MCF 10A (cell line): Measurements from ENCODE around the gene TOR3A. TPM values are rescaled to one million over a fixed set of nuclear protein-coding genes. Genes with fewer than 3 reads are reported as not detected.
A peak's percentile ranks its signal among the peaks of the same experiment; 100 is the strongest.

ENCODE experiments used
- BruUV-seq: library from RNA; stranded (reverse); fragments of 400-500 nt; replicated peaks from 2 replicates; lab custom pipeline; 2021; lab: Mats Ljungman, UMichigan
- CTCF ChIA-PET: fragments of 300-600 bp; sonication (Branson Sonifier 250); formaldehyde crosslinking; extraction: SDS; loops from one replicate; lab custom pipeline; 2021; ENCODE audit warnings: antibody characterized with exemption, inconsistent platforms; lab: Yijun Ruan, JAX
- POLR2A ChIA-PET: fragments of 300-600, 350-650 bp; sonication (Branson Sonifier 250); formaldehyde crosslinking; extraction: SDS; loops from one replicate; lab custom pipeline; 2020; ENCODE audit warnings: antibody characterized with exemption, inconsistent platforms; lab: Yijun Ruan, JAX
- DNase-seq: peaks from one replicate; pipeline ENCODE4 v3.0.0-alpha.2; 2018; ENCODE audit not compliant: unreplicated experiment
- H3K27ac Mint-ChIP-seq: one replicate; pipeline ENCODE4 v1.8.0; 2022; ENCODE audit warnings: mild to moderate bottlenecking, low read depth, mixed read lengths; ENCODE audit not compliant: unreplicated experiment
- H3K27me3 Mint-ChIP-seq: one replicate; pipeline ENCODE4 v1.8.0; 2022; ENCODE audit warnings: mixed read lengths; ENCODE audit not compliant: insufficient read depth, unreplicated experiment
- H3K36me3 Mint-ChIP-seq: one replicate; pipeline ENCODE4 v1.8.0; 2022; ENCODE audit warnings: mild to moderate bottlenecking, moderate library complexity, mixed read lengths; ENCODE audit not compliant: insufficient read depth, unreplicated experiment
- H3K4me1 Mint-ChIP-seq: one replicate; pipeline ENCODE4 v1.8.0; 2022; ENCODE audit warnings: mixed read lengths; ENCODE audit not compliant: insufficient read depth, unreplicated experiment
- H3K4me3 Mint-ChIP-seq: one replicate; pipeline ENCODE4 v1.8.0; 2022; ENCODE audit warnings: mild to moderate bottlenecking, moderate library complexity, mixed read lengths; ENCODE audit not compliant: unreplicated experiment
- H3K9me3 Mint-ChIP-seq: one replicate; pipeline ENCODE4 v1.8.0; 2022; ENCODE audit warnings: mixed read lengths; ENCODE audit not compliant: unreplicated experiment
- CTCF ChIP-seq: fragments of 200-600 bp; IDR thresholded peaks from one replicate; pipeline ENCODE4 v1.8.0; 2022; ENCODE audit warnings: antibody characterized with exemption, mild to moderate bottlenecking; ENCODE audit not compliant: unreplicated experiment
- intact Hi-C: fragments of 100-400 bp; cut with micrococcal nuclease; formaldehyde crosslinking; loops from 2 replicates; pipeline ENCODE4 v1.14.1; 2022
- total RNA-seq: library from RNA; stranded (reverse); gene quantifications from 2 replicates; pipeline ENCODE4 v1.2.3, GENCODE V29; 2022

Gene TOR3A
- total RNA-seq, 1 experiment from 2014 or later, result 31.3 TPM

GRCh38 chr1:179119513-179119912, 37.6 kb downstream of the TOR3A start:
- CTCF ChIA-PET, result interaction anchor here (0.6 to 7.4 kb wide), 27 partner anchors 8 to 955 kb away, joined by 3 to 90 read pairs (median 11); partner anchors contain the start of gene SOAT1
- no peaks in the 10 kb centered on the region for H3K27me3 Mint-ChIP-seq
- H3K4me1 Mint-ChIP-seq, result peaks cover 7% of the 10 kb centered on the region
- no peaks in the 10 kb centered on the region for H3K9me3 Mint-ChIP-seq
- no peak overlapping the region for H3K27ac Mint-ChIP-seq
- peaks cover 100% of the 10 kb centered on the region for H3K36me3 Mint-ChIP-seq
- no peak for TF ChIP-seq CTCF
- no peak overlapping the region for H3K4me3 Mint-ChIP-seq
- POLR2A ChIA-PET, result interaction anchor here (0.7 to 2.6 kb wide), 3 partner anchors 9 to 37 kb away, joined by 3 to 11 read pairs (median 8); partner anchors contain the start of gene TOR3A
- no TSS peak for BruUV-seq
- no peak for DNase-seq
- intact Hi-C loops, result no loop called here

GRCh38 chr1:179120736-179121135, 38.9 kb downstream of the TOR3A start:
- peak overlapping the region; percentile 82 for H3K27ac Mint-ChIP-seq
- no peaks in the 10 kb centered on the region for H3K27me3 Mint-ChIP-seq
- TF ChIP-seq CTCF, result no peak
- POLR2A ChIA-PET, result interaction anchor here (0.9 to 2.6 kb wide), 12 partner anchors 8 to 250 kb away, joined by 3 to 11 read pairs (median 6); partner anchors contain the start of gene TOR3A
- no TSS peak for BruUV-seq
- CTCF ChIA-PET, result interaction anchor here (0.6 to 7.4 kb wide), 58 partner anchors 9 to 913 kb away, joined by 3 to 90 read pairs (median 6); partner anchors contain the start of genes ABL2, AXDND1, SOAT1 and TOR3A
- peaks cover 18% of the 10 kb centered on the region for H3K4me1 Mint-ChIP-seq
- DNase-seq, result no peak
- peaks cover 100% of the 10 kb centered on the region for H3K36me3 Mint-ChIP-seq
- no peaks in the 10 kb centered on the region for H3K9me3 Mint-ChIP-seq
- no peak overlapping the region for H3K4me3 Mint-ChIP-seq
- intact Hi-C loops, result loop anchor here (1.0 kb wide), 2 partner anchors 73 to 172 kb away; no protein-coding TSS in a partner anchor

- Mint-ChIP-seq H3K27me3 (no peaks in the 10 kb centered on the region), H3K27ac (peak overlapping the region; percentile 82), H3K9me3 (no peaks in the 10 kb centered on the region), H3K4me1 (peaks cover 18% of the 10 kb centered on the region), H3K4me3 (no peak overlapping the region), H3K36me3 (peaks cover 100% of the 10 kb centered on the region)
- intact Hi-C loops, result loop anchor here (1.0 kb wide), 2 partner anchors 72 to 171 kb away; no protein-coding TSS in a partner anchor
- no TSS peak for BruUV-seq
- TF ChIP-seq CTCF, result peak; percentile 73
- CTCF ChIA-PET, result interaction anchor here (0.5 to 7.4 kb wide), 57 partner anchors 9 to 912 kb away, joined by 3 to 90 read pairs (median 6); partner anchors contain the start of genes ABL2, AXDND1 and TOR3A
- peak; percentile 76 for DNase-seq
- POLR2A ChIA-PET, result interaction anchor here (0.7 to 2.6 kb wide), 13 partner anchors 9 to 250 kb away, joined by 3 to 10 read pairs (median 4); partner anchors contain the start of gene TOR3A
These were observed 39.5 kb downstream of the TOR3A start for GRCh38 chr1:179121159-179121938.

GRCh38 chr1:179124873-179125272, 43.0 kb downstream of the TOR3A start:
- BruUV-seq, result no TSS peak
- no peak for TF ChIP-seq CTCF
- DNase-seq, result no peak
- peak overlapping the region; percentile 69 for H3K27ac Mint-ChIP-seq
- no peak overlapping the region for H3K4me3 Mint-ChIP-seq
- ChIA-PET CTCF (interaction anchor here (0.6 to 2.7 kb wide), 4 partner anchors 50 to 124 kb away, joined by 3 to 13 read pairs (median 6); no protein-coding TSS in a partner anchor), POLR2A (interaction anchor here (1.1 to 2.7 kb wide), 4 partner anchors 17 to 107 kb away, joined by 3 to 10 read pairs (median 7); no protein-coding TSS in a partner anchor)
- no peaks in the 10 kb centered on the region for H3K9me3 Mint-ChIP-seq
- H3K27me3 Mint-ChIP-seq, result no peaks in the 10 kb centered on the region
- peaks cover 35% of the 10 kb centered on the region for H3K4me1 Mint-ChIP-seq
- peaks cover 100% of the 10 kb centered on the region for H3K36me3 Mint-ChIP-seq
- intact Hi-C loops, result loop anchor here (2.0 kb wide), 1 partner anchor 244 kb away; no protein-coding TSS in a partner anchor
